ENCODE measurements around the gene NRL. TPM values are rescaled to one million over a fixed set of nuclear protein-coding genes. Genes with fewer than 3 reads are reported as not detected.

NRL gene
- total RNA-seq, 1 donor from 2014 or later: 2.3 TPM

DNA sequence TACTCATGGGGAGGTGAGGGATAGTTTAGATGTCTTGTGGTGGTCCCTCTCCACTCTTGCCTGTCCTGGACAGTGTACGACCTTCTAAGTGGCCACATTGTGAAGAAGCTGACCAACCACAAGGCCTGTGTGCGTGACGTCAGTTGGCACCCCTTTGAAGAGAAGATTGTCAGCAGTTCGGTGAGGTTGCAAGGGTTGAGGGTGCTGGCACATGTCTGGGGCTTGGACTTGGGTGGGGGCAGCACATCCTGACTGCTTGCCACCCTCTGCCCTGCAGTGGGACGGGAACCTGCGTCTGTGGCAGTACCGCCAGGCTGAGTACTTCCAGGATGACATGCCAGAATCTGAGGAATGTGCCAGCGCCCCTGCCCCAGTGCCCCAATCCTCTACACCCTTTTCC lies 8.1 kb upstream of the NRL start:
- no peak overlapping the region for H3K4me3 Mint-ChIP-seq (ENCODE audit: low read depth)
- peaks cover 21% of the 10 kb centered on the region for H3K36me3 Mint-ChIP-seq (ENCODE audit: insufficient read depth)
- TF ChIP-seq, protein P1, sequence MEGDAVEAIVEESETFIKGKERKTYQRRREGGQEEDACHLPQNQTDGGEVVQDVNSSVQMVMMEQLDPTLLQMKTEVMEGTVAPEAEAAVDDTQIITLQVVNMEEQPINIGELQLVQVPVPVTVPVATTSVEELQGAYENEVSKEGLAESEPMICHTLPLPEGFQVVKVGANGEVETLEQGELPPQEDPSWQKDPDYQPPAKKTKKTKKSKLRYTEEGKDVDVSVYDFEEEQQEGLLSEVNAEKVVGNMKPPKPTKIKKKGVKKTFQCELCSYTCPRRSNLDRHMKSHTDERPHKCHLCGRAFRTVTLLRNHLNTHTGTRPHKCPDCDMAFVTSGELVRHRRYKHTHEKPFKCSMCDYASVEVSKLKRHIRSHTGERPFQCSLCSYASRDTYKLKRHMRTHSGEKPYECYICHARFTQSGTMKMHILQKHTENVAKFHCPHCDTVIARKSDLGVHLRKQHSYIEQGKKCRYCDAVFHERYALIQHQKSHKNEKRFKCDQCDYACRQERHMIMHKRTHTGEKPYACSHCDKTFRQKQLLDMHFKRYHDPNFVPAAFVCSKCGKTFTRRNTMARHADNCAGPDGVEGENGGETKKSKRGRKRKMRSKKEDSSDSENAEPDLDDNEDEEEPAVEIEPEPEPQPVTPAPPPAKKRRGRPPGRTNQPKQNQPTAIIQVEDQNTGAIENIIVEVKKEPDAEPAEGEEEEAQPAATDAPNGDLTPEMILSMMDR (IDR thresholded peaks at IDR 0.05; ENCODE audit: unreplicated experiment): no peak
- no peaks in the 10 kb centered on the region for H3K27me3 Mint-ChIP-seq
- H3K27ac Mint-ChIP-seq: peak overlapping the region; percentile 46
- H3K9me3 Mint-ChIP-seq (ENCODE audit: low read depth): no peaks in the 10 kb centered on the region
- DNase-seq (ENCODE audit: low spot score, unreplicated experiment): no peak
- no peaks in the 10 kb centered on the region for H3K4me1 Mint-ChIP-seq (ENCODE audit: low read depth)

DNA sequence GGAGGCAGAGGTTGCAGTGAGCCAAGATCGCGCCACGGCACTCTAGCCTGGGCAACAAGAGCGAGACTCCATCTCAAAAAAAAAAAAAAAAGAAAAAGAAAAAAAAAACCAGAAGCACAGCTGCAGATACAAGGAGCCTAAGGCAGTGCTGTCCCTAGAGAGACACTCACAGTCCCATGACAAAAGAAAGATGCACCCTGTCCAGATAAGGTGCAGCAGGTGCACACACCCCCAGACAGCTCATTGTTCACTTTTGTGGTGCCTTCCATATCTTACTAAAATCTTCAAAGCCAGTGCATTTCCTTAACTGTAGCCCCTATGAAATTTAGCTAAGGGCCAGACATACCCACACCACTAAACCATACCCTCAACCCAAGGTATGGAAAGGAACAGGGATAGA lies 7.7 kb upstream of the NRL start:
- TF ChIP-seq, protein P1 (IDR thresholded peaks at IDR 0.05; ENCODE audit: unreplicated experiment): no peak
- no peak for DNase-seq (ENCODE audit: low spot score, unreplicated experiment)
- Mint-ChIP-seq H3K27ac (no peak overlapping the region), H3K9me3 (ENCODE audit: low read depth) (no peaks in the 10 kb centered on the region), H3K36me3 (ENCODE audit: insufficient read depth) (peaks cover 21% of the 10 kb centered on the region), H3K4me1 (ENCODE audit: low read depth) (no peaks in the 10 kb centered on the region), H3K4me3 (ENCODE audit: low read depth) (no peak overlapping the region), H3K27me3 (no peaks in the 10 kb centered on the region)

DNA sequence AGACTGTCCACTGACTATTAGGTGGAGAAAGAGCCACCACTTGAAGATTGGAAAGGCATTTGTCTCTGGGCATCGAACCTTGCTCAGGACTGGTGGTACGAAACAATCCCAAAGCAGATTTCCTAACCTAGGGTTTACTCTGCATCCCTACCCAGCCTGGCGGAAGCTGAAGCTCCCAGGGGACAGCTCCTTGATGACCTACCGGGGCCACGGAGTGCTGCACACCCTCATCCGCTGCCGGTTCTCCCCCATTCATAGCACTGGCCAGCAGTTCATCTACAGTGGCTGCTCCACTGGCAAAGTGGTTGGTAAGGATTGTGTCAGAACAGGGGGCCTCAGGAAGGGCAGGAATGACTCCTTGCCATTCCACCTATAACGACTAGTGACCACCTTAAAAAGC lies 6.5 kb upstream of the NRL start:
- no peak overlapping the region for H3K4me3 Mint-ChIP-seq (ENCODE audit: low read depth)
- TF ChIP-seq, protein P1 (IDR thresholded peaks at IDR 0.05; ENCODE audit: unreplicated experiment): no peak
- no peak overlapping the region for H3K27ac Mint-ChIP-seq
- H3K4me1 Mint-ChIP-seq (ENCODE audit: low read depth): peaks cover 6% of the 10 kb centered on the region
- no peak for DNase-seq (ENCODE audit: low spot score, unreplicated experiment)
- H3K36me3 Mint-ChIP-seq (ENCODE audit: insufficient read depth): peaks cover 21% of the 10 kb centered on the region
- no peaks in the 10 kb centered on the region for H3K27me3 Mint-ChIP-seq
- H3K9me3 Mint-ChIP-seq (ENCODE audit: low read depth): no peaks in the 10 kb centered on the region

DNA sequence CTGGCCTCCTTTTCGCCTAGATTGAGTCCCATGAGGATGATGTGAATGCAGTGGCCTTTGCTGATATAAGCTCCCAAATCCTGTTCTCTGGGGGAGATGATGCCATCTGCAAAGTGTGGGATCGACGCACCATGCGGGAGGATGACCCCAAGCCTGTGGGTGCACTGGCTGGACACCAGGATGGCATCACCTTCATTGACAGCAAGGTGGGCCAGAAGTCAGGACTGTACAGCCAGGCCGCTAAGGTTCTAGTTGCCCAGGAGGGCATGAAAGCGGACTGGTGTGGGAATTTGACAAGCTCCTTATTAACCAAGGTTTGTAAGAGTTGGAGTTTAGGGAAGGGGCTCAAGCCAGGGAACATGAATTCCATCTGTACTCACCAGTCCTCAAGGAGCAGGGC lies 4.9 kb upstream of the NRL start:
- TF ChIP-seq, protein P1 (IDR thresholded peaks at IDR 0.05; ENCODE audit: unreplicated experiment): no peak
- no peaks in the 10 kb centered on the region for H3K27me3 Mint-ChIP-seq
- no peak for DNase-seq (ENCODE audit: low spot score, unreplicated experiment)
- H3K9me3 Mint-ChIP-seq (ENCODE audit: low read depth): no peaks in the 10 kb centered on the region
- H3K4me3 Mint-ChIP-seq (ENCODE audit: low read depth): no peak overlapping the region
- peaks cover 20% of the 10 kb centered on the region for H3K36me3 Mint-ChIP-seq (ENCODE audit: insufficient read depth)
- peaks cover 17% of the 10 kb centered on the region for H3K4me1 Mint-ChIP-seq (ENCODE audit: low read depth)
- no peak overlapping the region for H3K27ac Mint-ChIP-seq

DNA sequence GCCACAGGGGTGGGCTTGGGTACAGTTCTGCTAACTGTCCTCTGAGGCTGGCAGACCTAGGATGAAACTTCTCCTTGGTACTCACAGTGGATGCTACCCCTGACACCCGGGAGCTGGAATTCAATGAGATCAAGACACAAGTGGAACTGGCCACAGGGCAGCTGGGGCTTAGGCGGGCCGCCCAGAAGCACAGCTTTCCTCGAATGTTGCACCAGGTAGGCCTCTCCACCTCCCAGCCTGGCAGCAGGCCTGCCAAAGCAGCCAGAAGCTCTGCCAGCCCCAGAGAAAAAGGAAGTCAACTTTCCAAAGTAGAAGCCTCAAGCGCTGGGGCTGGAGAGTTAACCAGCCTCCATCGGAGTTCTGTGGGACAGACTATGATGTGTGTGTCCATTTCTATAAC lies 2.4 kb upstream of the NRL start:
- Mint-ChIP-seq H3K4me1 (ENCODE audit: low read depth) (peaks cover 17% of the 10 kb centered on the region), H3K4me3 (ENCODE audit: low read depth) (no peak overlapping the region), H3K9me3 (ENCODE audit: low read depth) (no peaks in the 10 kb centered on the region), H3K36me3 (ENCODE audit: insufficient read depth) (peaks cover 18% of the 10 kb centered on the region), H3K27ac (no peak overlapping the region), H3K27me3 (no peaks in the 10 kb centered on the region)
- TF ChIP-seq, protein P1 (IDR thresholded peaks at IDR 0.05; ENCODE audit: unreplicated experiment): no peak
- no peak for DNase-seq (ENCODE audit: low spot score, unreplicated experiment)
